ENCODE measurements around the gene CDH13. TPM values are rescaled to one million over a fixed set of nuclear protein-coding genes. Genes with fewer than 3 reads are reported as not detected.

Gene CDH13
- total and polyA plus RNA-seq, 2 donors (not counting 3 experiments of a cell fraction or from before 2014, with no cell fraction given): 96.6 to 124 TPM

DNA sequence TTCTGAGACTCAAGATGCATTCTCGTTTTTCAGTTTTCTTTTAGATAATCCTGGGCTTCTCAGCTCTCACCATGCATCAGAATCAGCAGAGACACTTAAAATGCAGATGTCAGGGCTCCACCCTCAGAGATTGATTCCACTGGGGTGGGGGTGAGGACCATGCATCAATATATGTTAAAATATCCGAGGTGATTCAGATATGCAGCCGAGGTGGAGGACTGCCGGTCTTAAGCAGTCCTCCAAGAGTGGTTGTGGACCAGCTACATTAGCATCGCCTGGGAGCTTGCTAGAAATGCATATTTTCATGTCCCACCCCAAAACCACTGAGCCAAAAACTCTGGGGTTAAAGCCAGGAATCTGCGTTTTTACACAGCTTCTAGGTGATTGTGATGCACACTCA, 501.3 kb downstream of the CDH13 start:
- TF ChIP-seq POLR2A (IDR thresholded peaks at IDR 0.05; ENCODE audit: low read depth, low read length) (no peak), JUN (IDR thresholded peaks at IDR 0.05; ENCODE audit: borderline replicate concordance, insufficient read depth, insufficient read length, low read depth) (no peak), GATA2 (IDR thresholded peaks at IDR 0.05; ENCODE audit: insufficient read depth, insufficient read length, low read depth, low read length) (no peak), FOS (IDR thresholded peaks at IDR 0.05; ENCODE audit: borderline replicate concordance, insufficient read depth, low read length) (no peak), MYC (IDR thresholded peaks at IDR 0.05; ENCODE audit: low read depth, low read length) (no peak), EZH2 (IDR thresholded peaks at IDR 0.05; ENCODE audit: borderline replicate concordance, low read depth, low read length, severe bottlenecking) (no peak), POLR2AphosphoS5 (IDR thresholded peaks at IDR 0.05; ENCODE audit: insufficient read depth, low read depth, low read length) (no peak)
- TF ChIP-seq, protein P1, sequence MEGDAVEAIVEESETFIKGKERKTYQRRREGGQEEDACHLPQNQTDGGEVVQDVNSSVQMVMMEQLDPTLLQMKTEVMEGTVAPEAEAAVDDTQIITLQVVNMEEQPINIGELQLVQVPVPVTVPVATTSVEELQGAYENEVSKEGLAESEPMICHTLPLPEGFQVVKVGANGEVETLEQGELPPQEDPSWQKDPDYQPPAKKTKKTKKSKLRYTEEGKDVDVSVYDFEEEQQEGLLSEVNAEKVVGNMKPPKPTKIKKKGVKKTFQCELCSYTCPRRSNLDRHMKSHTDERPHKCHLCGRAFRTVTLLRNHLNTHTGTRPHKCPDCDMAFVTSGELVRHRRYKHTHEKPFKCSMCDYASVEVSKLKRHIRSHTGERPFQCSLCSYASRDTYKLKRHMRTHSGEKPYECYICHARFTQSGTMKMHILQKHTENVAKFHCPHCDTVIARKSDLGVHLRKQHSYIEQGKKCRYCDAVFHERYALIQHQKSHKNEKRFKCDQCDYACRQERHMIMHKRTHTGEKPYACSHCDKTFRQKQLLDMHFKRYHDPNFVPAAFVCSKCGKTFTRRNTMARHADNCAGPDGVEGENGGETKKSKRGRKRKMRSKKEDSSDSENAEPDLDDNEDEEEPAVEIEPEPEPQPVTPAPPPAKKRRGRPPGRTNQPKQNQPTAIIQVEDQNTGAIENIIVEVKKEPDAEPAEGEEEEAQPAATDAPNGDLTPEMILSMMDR (IDR thresholded peaks at IDR 0.05; ENCODE audit: extremely low read depth in 1 of 2, insufficient read depth in 1 of 2, low read depth in 1 of 2, low read length in 2 of 2): no peak
- TF ChIP-seq, protein P2, sequence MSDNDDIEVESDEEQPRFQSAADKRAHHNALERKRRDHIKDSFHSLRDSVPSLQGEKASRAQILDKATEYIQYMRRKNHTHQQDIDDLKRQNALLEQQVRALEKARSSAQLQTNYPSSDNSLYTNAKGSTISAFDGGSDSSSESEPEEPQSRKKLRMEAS (IDR thresholded peaks at IDR 0.05; ENCODE audit: insufficient read depth, insufficient read length): no peak
- FAIRE-seq: no peak
- dilution Hi-C loops (cut with MboI; ENCODE audit: extremely low pct_ligation_motif_present, low sequenced_read_pairs): no loop called here

More for the DNA sequence above, 501.3 kb downstream of the CDH13 start:
- H3K9me1 ChIP-seq (replicated peaks; ENCODE audit: control insufficient read depth, extremely low read depth, insufficient read depth, low read length): no peaks in the 10 kb centered on the region
- intact Hi-C loops (cut with micrococcal nuclease): no loop called here
- no TSS peak for BruUV-seq (replicated peaks)
- no peak overlapping the region for H2AFZ ChIP-seq (ENCODE audit: low read depth, low read length)
- H3K27me3 ChIP-seq (ENCODE audit: control insufficient read depth in 2 of 2, insufficient read depth in 2 of 2, low read length in 2 of 2): no peaks in the 10 kb centered on the region
- no peak overlapping the region for H3K9ac ChIP-seq (replicated peaks; ENCODE audit: extremely low read depth, insufficient read depth, low read length)
- no peaks in the 10 kb centered on the region for H3K79me2 ChIP-seq (ENCODE audit: control insufficient read depth, insufficient read depth, low read length)
- ChIA-PET CTCF (interaction anchor here (3.0 kb wide), 1 partner anchor 15 kb away, joined by 12 read pairs; no protein-coding TSS in a partner anchor), POLR2A (no interaction called here)
- H3K27ac ChIP-seq (ENCODE audit: insufficient read depth, low read depth, low read length): no peak overlapping the region
- DNase-seq (ENCODE audit: low read depth, low spot score): no peak
- no peaks in the 10 kb centered on the region for H4K20me1 ChIP-seq (replicated peaks; ENCODE audit: control insufficient read depth, extremely low read depth, insufficient read depth, low read length)
- no peak overlapping the region for H3K4me3 ChIP-seq (replicated peaks in 1 of 3; ENCODE audit: insufficient read depth in 1 of 3, low read depth in 1 of 3, low read length in 3 of 3)
- H3K4me1 ChIP-seq (ENCODE audit: control insufficient read depth, extremely low read depth, insufficient read depth, low read length): no peaks in the 10 kb centered on the region
- peaks cover 0 to 6% of the 10 kb centered on the region in 2 experiments for H3K36me3 ChIP-seq (ENCODE audit: control insufficient read depth in 2 of 2, extremely low read depth in 1 of 2, insufficient read depth in 2 of 2, low read length in 2 of 2)
- H3K9me3 ChIP-seq (replicated peaks; ENCODE audit: control insufficient read depth, insufficient read depth, low read length): no peaks in the 10 kb centered on the region
- no peak overlapping the region for H3K4me2 ChIP-seq (ENCODE audit: insufficient read depth, low read length)

All from endothelial cell of umbilical vein (primary cell).